GM12878 (cell line): Measurements from ENCODE around the gene OR2L5. TPM values are rescaled to one million over a fixed set of nuclear protein-coding genes. Genes with fewer than 3 reads are reported as not detected.

Experiments
- MTA2 ChIP-seq: fragments of 450-650 bp; IDR thresholded peaks from 2 replicates; pipeline ENCODE4 v1.6.1; 2016; ENCODE audit warnings: low read depth, mild to moderate bottlenecking, moderate library complexity
- POLR2A ChIP-seq: IDR thresholded peaks from 2 replicates; pipeline ENCODE4 v1.6.1; 2011; ENCODE audit warnings: low read depth, mild to moderate bottlenecking, low read length
- RCOR1 ChIP-seq: conservative IDR thresholded peaks from 2 replicates; pipeline ENCODE4 v1.6.1; 2012; ENCODE audit warnings: low read depth, low read length, improper control_type of control experiment
- RELA ChIP-seq: fragments of 450-650 bp; IDR thresholded peaks from 2 replicates; pipeline ENCODE4 v1.8.0; 2014; ENCODE audit warnings: borderline replicate concordance; ENCODE audit not compliant: partially characterized antibody
- SUPT20H ChIP-seq: IDR thresholded peaks from 2 replicates; pipeline ENCODE4 v1.6.1; 2011; ENCODE audit warnings: low read depth, mild to moderate bottlenecking, low read length, moderate library complexity, borderline replicate concordance; ENCODE audit not compliant: control insufficient read depth
- TARDBP ChIP-seq: IDR thresholded peaks from 2 replicates; pipeline ENCODE4 v1.6.1; 2016; ENCODE audit warnings: borderline replicate concordance
- TCF12 ChIP-seq: IDR thresholded peaks from 2 replicates; pipeline ENCODE4 v1.6.1; 2011; ENCODE audit warnings: low read depth, mild to moderate bottlenecking, low read length
- ZNF207 ChIP-seq: fragments of 450-650 bp; IDR thresholded peaks from 2 replicates; pipeline ENCODE4 v1.6.1; 2014; ENCODE audit warnings: antibody characterized with exemption, mild to moderate bottlenecking, borderline replicate concordance
- polyA plus RNA-seq, 11 experiments: library from polyadenylated mRNA; depleted of rRNA in 4 of 11; unstranded in 6 of 11; stranded (reverse) in 5 of 11; fragments of >200 nt; fragmentation: Nextera tagmentation in 4 of 11; fragmentation: Illumina TruSeq in 1 of 11; extraction: Ambion mirVana in 4 of 11; extraction: Trizol in 1 of 11; gene quantifications; 1 replicate in 1 of 11; 2 replicates in 10 of 11; pipeline versions ENCODE4 v1.2.1 to v1.2.3, GENCODE V29; 2011 to 2016; ENCODE audit warnings: inconsistent platforms in 2 of 11, missing spikeins in 2 of 11, low read depth in 1 of 11
- total RNA-seq, 4 experiments: library from RNA; depleted of rRNA in 3 of 4; stranded (reverse); fragments of >200 nt in 3 of 4; fragmentation: Illumina TruSeq in 1 of 4; extraction: Trizol in 1 of 4; gene quantifications; 2 replicates each; pipeline versions ENCODE4 v1.2.1 to v1.2.3, GENCODE V29; 2013 to 2021
- TF ChIP-seq, protein P1 (sequence below): fragments of 450-650 bp; IDR thresholded peaks from 2 replicates; pipeline ENCODE4 v1.6.1; 2017; ENCODE audit warnings: mild to moderate bottlenecking
- TF ChIP-seq, protein P2 (sequence below): fragments of 450-650 bp; IDR thresholded peaks from 2 replicates; pipeline ENCODE4 v1.6.1; 2016; ENCODE audit warnings: mild to moderate bottlenecking, moderate library complexity, borderline replicate concordance
- TF ChIP-seq, protein P3 (sequence below): IDR thresholded peaks from 2 replicates; pipeline ENCODE4 v1.6.1; 2012; ENCODE audit warnings: low read length, inconsistent platforms

The OR2L5 gene
- total and polyA plus RNA-seq, 10 of the 15 experiments (the other 5 are each of a cell fraction or from before 2014, with no cell fraction given), result not detected

GRCh38 chr1:248055261-248055660, 41.8 kb downstream of the OR2L5 start (continued):
- TF ChIP-seq, protein P1, sequence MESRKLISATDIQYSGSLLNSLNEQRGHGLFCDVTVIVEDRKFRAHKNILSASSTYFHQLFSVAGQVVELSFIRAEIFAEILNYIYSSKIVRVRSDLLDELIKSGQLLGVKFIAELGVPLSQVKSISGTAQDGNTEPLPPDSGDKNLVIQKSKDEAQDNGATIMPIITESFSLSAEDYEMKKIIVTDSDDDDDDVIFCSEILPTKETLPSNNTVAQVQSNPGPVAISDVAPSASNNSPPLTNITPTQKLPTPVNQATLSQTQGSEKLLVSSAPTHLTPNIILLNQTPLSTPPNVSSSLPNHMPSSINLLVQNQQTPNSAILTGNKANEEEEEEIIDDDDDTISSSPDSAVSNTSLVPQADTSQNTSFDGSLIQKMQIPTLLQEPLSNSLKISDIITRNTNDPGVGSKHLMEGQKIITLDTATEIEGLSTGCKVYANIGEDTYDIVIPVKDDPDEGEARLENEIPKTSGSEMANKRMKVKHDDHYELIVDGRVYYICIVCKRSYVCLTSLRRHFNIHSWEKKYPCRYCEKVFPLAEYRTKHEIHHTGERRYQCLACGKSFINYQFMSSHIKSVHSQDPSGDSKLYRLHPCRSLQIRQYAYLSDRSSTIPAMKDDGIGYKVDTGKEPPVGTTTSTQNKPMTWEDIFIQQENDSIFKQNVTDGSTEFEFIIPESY, result no peak
- no peak for TF ChIP-seq TCF12
- TF ChIP-seq MTA2, result no peak
- TF ChIP-seq TARDBP, result no peak
- no peak for TF ChIP-seq SUPT20H
- no peak for TF ChIP-seq POLR2A
- no peak for TF ChIP-seq RELA
- no peak for TF ChIP-seq RCOR1
- TF ChIP-seq ZNF207, result no peak
- TF ChIP-seq, protein P2, sequence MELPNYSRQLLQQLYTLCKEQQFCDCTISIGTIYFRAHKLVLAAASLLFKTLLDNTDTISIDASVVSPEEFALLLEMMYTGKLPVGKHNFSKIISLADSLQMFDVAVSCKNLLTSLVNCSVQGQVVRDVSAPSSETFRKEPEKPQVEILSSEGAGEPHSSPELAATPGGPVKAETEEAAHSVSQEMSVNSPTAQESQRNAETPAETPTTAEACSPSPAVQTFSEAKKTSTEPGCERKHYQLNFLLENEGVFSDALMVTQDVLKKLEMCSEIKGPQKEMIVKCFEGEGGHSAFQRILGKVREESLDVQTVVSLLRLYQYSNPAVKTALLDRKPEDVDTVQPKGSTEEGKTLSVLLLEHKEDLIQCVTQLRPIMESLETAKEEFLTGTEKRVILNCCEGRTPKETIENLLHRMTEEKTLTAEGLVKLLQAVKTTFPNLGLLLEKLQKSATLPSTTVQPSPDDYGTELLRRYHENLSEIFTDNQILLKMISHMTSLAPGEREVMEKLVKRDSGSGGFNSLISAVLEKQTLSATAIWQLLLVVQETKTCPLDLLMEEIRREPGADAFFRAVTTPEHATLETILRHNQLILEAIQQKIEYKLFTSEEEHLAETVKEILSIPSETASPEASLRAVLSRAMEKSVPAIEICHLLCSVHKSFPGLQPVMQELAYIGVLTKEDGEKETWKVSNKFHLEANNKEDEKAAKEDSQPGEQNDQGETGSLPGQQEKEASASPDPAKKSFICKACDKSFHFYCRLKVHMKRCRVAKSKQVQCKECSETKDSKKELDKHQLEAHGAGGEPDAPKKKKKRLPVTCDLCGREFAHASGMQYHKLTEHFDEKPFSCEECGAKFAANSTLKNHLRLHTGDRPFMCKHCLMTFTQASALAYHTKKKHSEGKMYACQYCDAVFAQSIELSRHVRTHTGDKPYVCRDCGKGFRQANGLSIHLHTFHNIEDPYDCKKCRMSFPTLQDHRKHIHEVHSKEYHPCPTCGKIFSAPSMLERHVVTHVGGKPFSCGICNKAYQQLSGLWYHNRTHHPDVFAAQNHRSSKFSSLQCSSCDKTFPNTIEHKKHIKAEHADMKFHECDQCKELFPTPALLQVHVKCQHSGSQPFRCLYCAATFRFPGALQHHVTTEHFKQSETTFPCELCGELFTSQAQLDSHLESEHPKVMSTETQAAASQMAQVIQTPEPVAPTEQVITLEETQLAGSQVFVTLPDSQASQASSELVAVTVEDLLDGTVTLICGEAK, result no peak
- TF ChIP-seq, protein P3, sequence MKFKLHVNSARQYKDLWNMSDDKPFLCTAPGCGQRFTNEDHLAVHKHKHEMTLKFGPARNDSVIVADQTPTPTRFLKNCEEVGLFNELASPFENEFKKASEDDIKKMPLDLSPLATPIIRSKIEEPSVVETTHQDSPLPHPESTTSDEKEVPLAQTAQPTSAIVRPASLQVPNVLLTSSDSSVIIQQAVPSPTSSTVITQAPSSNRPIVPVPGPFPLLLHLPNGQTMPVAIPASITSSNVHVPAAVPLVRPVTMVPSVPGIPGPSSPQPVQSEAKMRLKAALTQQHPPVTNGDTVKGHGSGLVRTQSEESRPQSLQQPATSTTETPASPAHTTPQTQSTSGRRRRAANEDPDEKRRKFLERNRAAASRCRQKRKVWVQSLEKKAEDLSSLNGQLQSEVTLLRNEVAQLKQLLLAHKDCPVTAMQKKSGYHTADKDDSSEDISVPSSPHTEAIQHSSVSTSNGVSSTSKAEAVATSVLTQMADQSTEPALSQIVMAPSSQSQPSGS, result no peak
